NAMALWA (cell line): ENCODE data around the gene CAMK2N1.

Experiments used
- DNase-seq: peaks from one replicate; pipeline ENCODE4 v3.0.0-alpha.2; 2015; ENCODE audit warnings: low spot score

Gene CAMK2N1

DNA sequence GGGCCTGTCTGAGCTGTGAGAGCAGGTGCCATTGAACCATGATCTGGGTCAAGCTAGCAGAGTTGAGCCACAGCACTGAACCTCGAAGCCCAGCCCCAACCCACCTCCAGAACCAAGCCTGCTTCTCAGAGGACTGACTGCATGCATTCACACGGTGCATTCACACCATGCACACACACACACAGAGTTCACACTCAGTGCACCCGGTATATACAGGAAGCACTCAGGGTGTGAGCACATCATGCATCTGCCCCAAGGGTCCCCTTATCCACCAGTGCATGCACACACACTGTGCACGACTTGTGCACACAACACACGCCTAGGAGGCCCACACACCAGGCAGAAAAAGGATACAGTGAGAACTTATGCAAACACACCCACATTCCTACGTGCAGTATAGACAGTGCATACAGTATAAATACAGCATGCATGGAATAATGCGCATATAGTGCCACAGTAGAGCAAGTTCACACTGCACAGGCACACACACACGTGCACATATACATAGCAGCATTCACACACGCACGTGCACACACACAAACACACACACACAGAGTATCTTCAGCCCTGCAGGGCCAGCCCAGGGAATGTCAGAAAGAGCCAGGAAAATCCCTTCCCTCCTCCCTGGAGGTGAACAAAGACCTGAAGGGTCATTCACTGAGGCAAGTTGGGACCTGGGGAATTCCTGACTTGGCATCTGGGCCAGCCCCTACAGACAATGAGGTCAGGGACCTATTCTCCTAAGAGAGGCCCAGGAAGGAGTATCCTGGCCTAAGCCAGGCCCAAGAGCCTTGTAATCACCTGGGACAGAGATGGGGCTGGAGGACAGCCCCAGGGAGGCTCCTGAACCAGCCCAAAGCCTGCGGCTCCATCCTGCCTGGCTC is 42.1 kb downstream of the CAMK2N1 start:
- DNase-seq, result no peak

DNA sequence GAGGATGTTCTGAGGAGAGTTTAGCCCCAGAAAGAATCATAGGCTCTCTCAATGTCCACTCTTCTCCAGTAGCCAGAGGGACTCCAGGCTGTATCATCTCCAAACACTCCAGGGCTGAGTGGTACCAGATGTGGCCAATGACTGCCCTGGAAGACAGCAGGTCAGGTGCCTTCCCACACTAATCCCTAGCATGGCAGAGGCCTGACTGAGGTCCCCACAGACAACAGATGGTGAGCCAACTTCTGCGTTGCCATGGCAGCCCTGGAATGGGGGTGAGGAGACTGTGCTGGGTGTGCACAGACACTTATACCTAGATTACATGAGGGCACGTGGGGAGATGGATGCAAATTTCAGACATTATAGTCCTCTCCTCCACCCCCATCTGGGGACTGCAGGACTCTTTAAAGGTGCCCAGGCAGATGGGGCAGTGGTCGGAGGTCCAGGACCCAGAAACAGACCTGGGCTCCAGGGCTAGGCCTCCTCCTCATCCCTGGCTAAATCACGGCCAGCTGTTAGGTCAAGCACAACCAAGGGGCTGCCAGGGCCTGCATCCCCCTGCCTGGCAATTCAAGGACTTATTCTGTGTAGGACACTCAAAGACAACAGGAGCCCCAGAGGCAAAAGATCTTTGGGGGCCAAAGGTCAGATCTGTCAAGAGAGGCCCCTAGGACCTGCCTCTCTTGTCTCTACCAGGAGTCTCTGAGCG is 42.9 kb downstream of the CAMK2N1 start:
- DNase-seq, result no peak

DNA sequence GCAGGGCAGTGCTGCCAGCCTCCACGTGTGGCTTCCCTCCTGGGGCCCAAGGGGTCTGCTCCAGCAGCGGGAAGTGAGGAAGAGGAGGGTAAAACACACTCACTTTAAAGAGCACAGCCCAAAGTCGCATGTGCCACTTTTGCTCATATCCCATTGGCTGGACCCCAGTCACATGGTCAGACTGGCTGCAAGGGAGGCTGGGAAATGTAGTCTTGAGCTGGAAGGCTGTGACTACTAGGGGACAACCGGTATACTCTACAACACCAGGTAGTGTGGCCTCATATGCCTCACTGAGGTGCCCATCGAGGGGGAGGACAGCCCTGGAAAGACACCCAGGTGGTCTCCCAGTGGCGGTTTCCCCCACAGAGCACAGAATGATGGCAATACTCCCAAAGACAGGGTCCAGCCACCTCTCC is 45.2 kb downstream of the CAMK2N1 start:
- DNase-seq, result peak; percentile 87

DNA sequence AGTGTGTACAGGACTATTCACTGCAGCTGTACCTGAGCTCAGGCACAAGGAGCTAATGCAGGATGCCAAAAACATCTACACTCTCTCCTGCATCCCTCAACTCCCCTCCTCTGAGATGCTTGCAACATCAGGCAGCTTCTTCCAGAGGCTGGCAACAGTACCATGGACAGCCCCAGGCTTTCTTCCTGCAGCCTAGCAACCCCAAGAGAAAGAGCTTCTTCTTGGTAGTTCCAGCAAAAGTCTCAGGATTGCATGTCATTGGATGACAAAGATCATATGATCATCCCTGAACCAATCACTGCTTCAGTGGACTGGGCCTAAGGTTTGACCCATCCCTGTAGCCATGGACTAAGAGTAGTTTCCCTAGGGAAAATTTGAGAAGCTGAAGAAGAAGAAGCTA is 46.7 kb downstream of the CAMK2N1 start:
- DNase-seq, result peak; percentile 17

DNA sequence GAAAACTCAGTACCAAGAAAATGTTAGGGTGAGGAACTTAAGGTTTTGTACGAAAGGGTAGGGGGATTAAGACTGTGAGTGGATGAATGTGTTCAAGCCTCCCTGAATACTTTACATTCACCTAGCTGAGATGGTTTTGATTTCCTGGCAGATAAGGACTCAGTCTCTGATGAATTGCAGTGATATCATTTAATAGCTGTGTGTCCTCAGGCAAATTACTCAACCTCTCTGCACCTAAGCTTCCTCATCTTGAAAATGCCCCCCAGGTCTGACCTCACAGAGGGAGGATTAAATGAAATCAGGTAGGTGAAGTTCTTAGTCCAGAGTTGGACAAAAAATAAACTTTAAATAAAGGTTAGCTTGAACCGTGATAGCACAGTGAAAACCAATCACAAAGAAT is 48.4 kb downstream of the CAMK2N1 start:
- DNase-seq, result no peak

DNA sequence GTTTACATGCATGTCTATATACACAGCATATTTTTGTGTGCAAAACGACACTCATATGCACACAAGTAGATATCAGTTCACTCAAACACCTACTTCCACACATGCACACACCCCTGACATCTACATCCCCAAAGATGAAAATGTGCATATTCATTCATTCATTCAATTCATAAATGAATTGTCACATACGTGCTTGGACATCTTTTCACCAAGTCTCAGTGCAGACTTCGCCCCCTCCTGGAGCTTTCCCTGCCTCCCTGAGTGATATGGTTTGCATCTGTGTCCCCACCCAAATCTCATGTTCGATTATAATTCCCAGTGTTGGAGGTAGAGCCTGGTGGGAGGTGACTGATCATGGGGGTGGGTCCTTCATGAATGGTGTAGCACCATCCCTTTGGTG is 53.1 kb downstream of the CAMK2N1 start:
- no peak for DNase-seq
